Osteoblast (primary cell): ENCODE data around the gene VTI1A. TPM values are rescaled to one million over a fixed set of nuclear protein-coding genes. Genes with fewer than 3 reads are reported as not detected.

Experiments used
- DNase-seq: peaks from one replicate; pipeline ENCODE4 v3.0.0; 2011; ENCODE audit warnings: low spot score, mixed read lengths; ENCODE audit not compliant: insufficient read length; ENCODE audit errors: missing footprints
- H2AFZ ChIP-seq: 2 replicates; pipeline ENCODE4 v1.6.0; 2011; ENCODE audit warnings: mild to moderate bottlenecking, low read length
- H3K27ac ChIP-seq: 2 replicates; pipeline ENCODE4 v1.5.1; 2011; ENCODE audit warnings: mild to moderate bottlenecking, low read depth, low read length, moderate library complexity
- H3K27me3 ChIP-seq: 2 replicates; pipeline ENCODE4 v1.6.0; 2012; ENCODE audit warnings: mild to moderate bottlenecking, control low read depth, inconsistent platforms, low read length, moderate library complexity; ENCODE audit not compliant: insufficient read depth
- H3K36me3 ChIP-seq: 2 replicates; pipeline ENCODE4 v1.5.1; 2011; ENCODE audit warnings: mild to moderate bottlenecking, low read length, control low read depth, moderate library complexity; ENCODE audit not compliant: insufficient read depth
- H3K4me1 ChIP-seq: 2 replicates; pipeline ENCODE4 v1.5.1; 2011; ENCODE audit warnings: mild to moderate bottlenecking, low read length, control low read depth, moderate library complexity; ENCODE audit not compliant: insufficient read depth
- H3K4me2 ChIP-seq: 2 replicates; pipeline ENCODE4 v1.6.0; 2011; ENCODE audit warnings: mild to moderate bottlenecking, low read length; ENCODE audit not compliant: insufficient read depth
- H3K4me3 ChIP-seq: fragments of 200-600 bp; sonication (generic); 3 replicates; pipeline ENCODE4 v1.5.1; 2012; ENCODE audit warnings: mild to moderate bottlenecking, low read length, inconsistent platforms; ENCODE audit not compliant: insufficient read depth
- H3K79me2 ChIP-seq: 2 replicates; pipeline ENCODE4 v1.6.0; 2012; ENCODE audit warnings: mild to moderate bottlenecking, low read length, control low read depth, inconsistent platforms; ENCODE audit not compliant: insufficient read depth
- H3K9me3 ChIP-seq: 2 replicates; pipeline ENCODE4 v1.5.1; 2011; ENCODE audit warnings: low read depth, low read length, control low read depth
- H4K20me1 ChIP-seq: 2 replicates; pipeline ENCODE4 v1.6.0; 2012; ENCODE audit warnings: mild to moderate bottlenecking, low read length, control low read depth; ENCODE audit not compliant: insufficient read depth
- CTCF ChIP-seq: IDR thresholded peaks from 2 replicates; pipeline ENCODE4 v1.5.1; 2011; ENCODE audit warnings: mild to moderate bottlenecking, low read depth, low read length, moderate library complexity; ENCODE audit errors: extremely low read depth
- total RNA-seq: library from RNA; depleted of rRNA; stranded (reverse); fragments of >200 nt; gene quantifications from 2 replicates; pipeline ENCODE4 v1.2.3, GENCODE V29; 2012

Gene VTI1A
- total RNA-seq, 1 donor, result 34.7 TPM

- no peaks in the 10 kb centered on the region for H3K27me3 ChIP-seq
- H2AFZ ChIP-seq, result no peak overlapping the region
- H3K4me2 ChIP-seq, result no peak overlapping the region
- no peak overlapping the region for H3K4me3 ChIP-seq
- H3K79me2 ChIP-seq, result no peaks in the 10 kb centered on the region
- H3K36me3 ChIP-seq, result no peaks in the 10 kb centered on the region
- peaks cover 19% of the 10 kb centered on the region for H3K4me1 ChIP-seq
- TF ChIP-seq CTCF, result no peak
- no peak for DNase-seq
- no peak overlapping the region for H3K27ac ChIP-seq
- no peaks in the 10 kb centered on the region for H3K9me3 ChIP-seq
- no peaks in the 10 kb centered on the region for H4K20me1 ChIP-seq
Measured at GRCh38 chr10:112755446-112756234, 308.6 kb downstream of the VTI1A start.

GRCh38 chr10:112756235-112756527 lies 309.2 kb downstream of the VTI1A start:
- Histone ChIP-seq H3K4me3 (no peak overlapping the region), H2AFZ (no peak overlapping the region), H3K27me3 (no peaks in the 10 kb centered on the region), H3K4me1 (peaks cover 19% of the 10 kb centered on the region), H3K4me2 (no peak overlapping the region), H3K27ac (no peak overlapping the region), H3K36me3 (no peaks in the 10 kb centered on the region), H3K79me2 (no peaks in the 10 kb centered on the region), H3K9me3 (no peaks in the 10 kb centered on the region), H4K20me1 (no peaks in the 10 kb centered on the region)
- TF ChIP-seq CTCF, result no peak
- DNase-seq, result no peak

- H3K4me1 ChIP-seq, result peaks cover 12% of the 10 kb centered on the region
- TF ChIP-seq CTCF, result no peak
- H3K79me2 ChIP-seq, result no peaks in the 10 kb centered on the region
- H2AFZ ChIP-seq, result no peak overlapping the region
- no peaks in the 10 kb centered on the region for H3K27me3 ChIP-seq
- no peak overlapping the region for H3K4me3 ChIP-seq
- H3K27ac ChIP-seq, result no peak overlapping the region
- no peaks in the 10 kb centered on the region for H3K36me3 ChIP-seq
- H3K9me3 ChIP-seq, result no peaks in the 10 kb centered on the region
- no peaks in the 10 kb centered on the region for H4K20me1 ChIP-seq
- peak; percentile 31 for DNase-seq
- H3K4me2 ChIP-seq, result no peak overlapping the region
Measured at GRCh38 chr10:112758961-112759360, 311.9 kb downstream of the VTI1A start.

GRCh38 chr10:112759496-112759895 lies 312.5 kb downstream of the VTI1A start:
- DNase-seq, result peak; percentile 51
- no peaks in the 10 kb centered on the region for H3K9me3 ChIP-seq
- no peak overlapping the region for H3K4me3 ChIP-seq
- no peaks in the 10 kb centered on the region for H3K36me3 ChIP-seq
- H3K4me1 ChIP-seq, result peaks cover 12% of the 10 kb centered on the region
- no peak overlapping the region for H3K4me2 ChIP-seq
- H3K27ac ChIP-seq, result no peak overlapping the region
- H4K20me1 ChIP-seq, result no peaks in the 10 kb centered on the region
- TF ChIP-seq CTCF, result no peak
- no peaks in the 10 kb centered on the region for H3K79me2 ChIP-seq
- H2AFZ ChIP-seq, result no peak overlapping the region
- H3K27me3 ChIP-seq, result no peaks in the 10 kb centered on the region
